ENCODE data around the gene ANKFN1. TPM values are rescaled to one million over a fixed set of nuclear protein-coding genes. Genes with fewer than 3 reads are reported as not detected.
A peak's percentile ranks its signal among the peaks of the same experiment; 100 is the strongest.

Gene ANKFN1
- total RNA-seq, 4 donors from 2014 or later = 0.13 to 1.4 (median 0.75) TPM

GRCh38 chr17:56499799-56500388, 346.6 kb downstream of the ANKFN1 start:
- no peaks in the 10 kb centered on the region for H3K9me3 ChIP-seq
- ATAC-seq = no peak
- TF ChIP-seq CTCF (IDR thresholded peaks at IDR 0.05) (peak in 1 of 4 experiments; percentile 31), EP300 (IDR thresholded peaks at IDR 0.05) (no peak), POLR2AphosphoS5 (IDR thresholded peaks at IDR 0.05) (no peak), POLR2A (IDR thresholded peaks at IDR 0.05) (no peak)
- no peaks in the 10 kb centered on the region for H3K27me3 ChIP-seq
- 78 to 83% methylated on average over 1 of the region's 1 CpG for WGBS, 2 donors (ENCODE audit: low coverage in 1 of 2)
- H3K4me3 ChIP-seq = no peak overlapping the region
- peaks cover 0 to 6% (median 0%) of the 10 kb centered on the region in 3 donors for H3K4me1 ChIP-seq
- H3K27ac ChIP-seq = no peak overlapping the region
- H3K36me3 ChIP-seq = no peaks in the 10 kb centered on the region

DNA sequence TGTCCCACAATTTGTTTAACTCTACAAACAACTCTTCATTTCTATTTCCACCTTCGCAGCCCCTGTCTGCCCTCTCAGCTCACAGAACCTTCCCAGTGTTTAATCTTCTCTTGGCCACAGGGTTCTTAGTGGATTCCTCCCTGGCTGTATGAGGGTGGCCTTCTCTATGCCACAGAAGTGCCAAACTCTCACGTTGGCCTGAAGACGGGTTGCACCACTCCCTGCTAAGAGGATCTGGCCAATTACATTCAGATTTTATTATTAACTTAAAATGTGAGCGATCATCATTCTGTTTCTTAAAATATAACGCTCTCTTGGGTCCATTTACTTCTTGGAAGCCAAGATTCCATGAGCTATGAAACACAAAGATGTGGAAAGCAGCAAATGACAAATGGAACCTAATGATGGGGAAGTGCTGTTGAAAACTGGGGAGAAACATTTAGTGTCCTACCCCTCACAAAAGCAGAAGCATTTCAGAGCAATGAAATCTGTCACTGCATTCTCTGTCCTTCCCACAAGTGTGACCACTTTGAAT, 348.9 kb downstream of the ANKFN1 start:
- Histone ChIP-seq H3K27ac (no peak overlapping the region), H3K27me3 (no peaks in the 10 kb centered on the region), H3K9me3 (no peaks in the 10 kb centered on the region), H3K4me1 (peaks cover 0 to 6% (median 0%) of the 10 kb centered on the region in 3 donors), H3K4me3 (no peak overlapping the region), H3K36me3 (no peaks in the 10 kb centered on the region)
- no peak for ATAC-seq
- TF ChIP-seq CTCF (IDR thresholded peaks at IDR 0.05) = no peak
- no peak for TF ChIP-seq POLR2A (IDR thresholded peaks at IDR 0.05)
- no peak for TF ChIP-seq EP300 (IDR thresholded peaks at IDR 0.05)
- no peak for TF ChIP-seq POLR2AphosphoS5 (IDR thresholded peaks at IDR 0.05)
- 28 to 36% methylated on average over 4 to 5 of the region's 5 CpGs for WGBS, 2 donors (ENCODE audit: low coverage in 1 of 2)

- Histone ChIP-seq H3K36me3 (no peaks in the 10 kb centered on the region), H3K9me3 (no peaks in the 10 kb centered on the region), H3K27me3 (no peaks in the 10 kb centered on the region), H3K4me1 (peaks cover 0 to 6% (median 0%) of the 10 kb centered on the region in 3 donors), H3K27ac (no peak overlapping the region), H3K4me3 (no peak overlapping the region)
- WGBS, 2 donors (ENCODE audit: low coverage in 1 of 2) = 93 to 94% methylated on average over 2 of the region's 2 CpGs
- ATAC-seq = no peak
- no peak for TF ChIP-seq EP300 (IDR thresholded peaks at IDR 0.05)
- TF ChIP-seq CTCF (IDR thresholded peaks at IDR 0.05) = no peak
- TF ChIP-seq POLR2A (IDR thresholded peaks at IDR 0.05) = no peak
- TF ChIP-seq POLR2AphosphoS5 (IDR thresholded peaks at IDR 0.05) = no peak
Observed at GRCh38 chr17:56505154-56505756, 352.0 kb downstream of the ANKFN1 start.

DNA sequence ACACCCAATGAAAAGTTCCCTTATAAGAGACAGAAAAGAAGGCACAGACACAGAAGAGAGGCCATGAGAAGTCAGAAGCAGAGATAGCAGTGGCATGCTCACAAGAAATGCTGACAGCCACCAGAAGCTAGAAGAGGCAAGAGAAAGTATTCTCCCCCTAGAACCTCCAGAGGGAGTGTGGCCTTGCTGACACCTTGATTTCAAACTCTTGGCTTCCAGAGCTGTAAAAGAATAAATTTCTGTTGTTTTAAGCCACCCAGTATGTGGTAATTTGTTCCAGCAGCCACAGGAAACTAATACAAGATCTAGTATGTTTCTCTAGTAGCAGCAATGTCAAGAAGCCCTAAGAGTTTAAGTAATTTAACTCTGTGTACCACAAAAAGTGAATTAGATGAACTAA, 353.1 kb downstream of the ANKFN1 start:
- no peak overlapping the region for H3K27ac ChIP-seq
- no peaks in the 10 kb centered on the region for H3K36me3 ChIP-seq
- TF ChIP-seq EP300 (IDR thresholded peaks at IDR 0.05) = no peak
- no peak for TF ChIP-seq POLR2A (IDR thresholded peaks at IDR 0.05)
- TF ChIP-seq CTCF (IDR thresholded peaks at IDR 0.05) = no peak
- no peak for TF ChIP-seq POLR2AphosphoS5 (IDR thresholded peaks at IDR 0.05)
- H3K4me1 ChIP-seq = peaks cover 0 to 6% (median 0%) of the 10 kb centered on the region in 3 donors
- H3K4me3 ChIP-seq = no peak overlapping the region
- ATAC-seq = no peak
- H3K9me3 ChIP-seq = no peaks in the 10 kb centered on the region
- no peaks in the 10 kb centered on the region for H3K27me3 ChIP-seq
